Fibroblast of skin of left biceps (primary cell): ENCODE measurements around the gene C3orf20.

Experiments
- DNase-seq, 2 experiments: peaks; one replicate each; pipeline ENCODE4 v3.0.0-alpha.2; 2013; ENCODE audit warnings: low read depth in 2 of 2

C3orf20 gene

GRCh38 chr3:14774431-14774830 is 99.5 kb downstream of the C3orf20 start:
- DNase-seq, result no peak

DNA sequence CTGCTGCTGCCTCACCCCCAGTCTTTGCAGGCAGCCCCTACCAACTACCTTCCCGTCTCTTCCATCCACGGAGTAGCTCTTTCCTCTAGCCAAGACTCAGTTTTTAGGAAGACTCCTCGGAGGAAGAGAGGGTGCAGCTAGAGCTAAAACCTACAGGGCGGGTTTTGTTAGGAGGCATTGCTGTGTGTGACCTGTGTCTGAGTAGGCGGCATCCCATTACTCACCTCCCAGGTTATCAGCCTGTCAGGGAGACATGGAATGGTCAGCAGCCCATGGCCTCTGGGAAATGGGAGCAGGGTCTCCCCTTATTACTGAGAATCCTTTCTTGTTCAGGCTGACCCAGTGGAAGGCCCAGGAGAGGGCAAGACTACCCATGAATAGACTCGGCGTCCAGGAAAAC is 100.1 kb downstream of the C3orf20 start:
- no peak for DNase-seq

DNA sequence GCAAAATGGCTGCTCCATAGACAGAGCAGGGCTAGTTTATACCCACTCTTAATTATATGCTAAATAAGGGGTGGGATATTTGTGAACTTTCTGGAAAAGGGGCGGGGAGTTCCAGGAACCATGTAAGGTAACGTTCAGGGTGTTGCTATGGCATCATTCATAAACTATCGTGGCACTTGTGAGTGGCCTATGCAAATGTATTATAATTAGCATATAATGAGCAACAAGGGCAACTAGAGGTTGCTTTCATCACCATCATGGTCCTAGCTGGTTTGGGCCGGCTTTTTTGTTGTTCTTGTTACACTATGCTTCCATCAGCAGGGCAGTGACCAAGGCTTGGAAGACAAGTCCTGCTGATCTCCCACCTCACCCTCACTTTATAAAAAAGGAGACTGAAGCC is 100.6 kb downstream of the C3orf20 start:
- DNase-seq, result no peak

DNA sequence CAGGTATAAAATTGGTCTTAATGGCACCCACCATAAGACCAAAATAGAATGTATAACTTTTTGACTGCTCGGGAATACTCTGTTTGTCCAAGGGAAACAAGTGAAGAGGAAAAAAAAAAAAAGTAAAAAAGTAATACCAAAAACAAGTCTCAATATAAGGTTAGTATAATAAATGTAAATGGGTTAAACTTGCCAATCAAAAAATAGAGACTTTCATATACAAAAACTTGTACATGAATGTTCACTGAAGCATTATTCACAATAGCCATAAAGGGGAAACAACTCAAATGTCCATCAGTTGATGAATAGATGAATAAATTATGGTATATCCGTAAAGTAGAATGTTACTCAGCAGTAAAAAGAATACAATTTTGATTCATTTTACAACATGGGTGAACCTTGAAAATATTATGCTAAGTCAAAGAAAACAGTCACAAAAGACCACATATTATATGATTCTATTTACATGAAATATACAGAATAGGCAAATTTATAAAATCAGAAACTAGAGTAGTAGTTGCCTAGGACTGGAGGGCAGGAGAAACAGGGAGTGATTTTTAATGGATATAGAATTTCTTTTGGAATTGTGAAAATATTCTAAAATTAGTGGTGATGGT is 104.2 kb downstream of the C3orf20 start:
- DNase-seq, result no peak

- no peak for DNase-seq
Measured at GRCh38 chr3:14780927-14781507, 106.1 kb downstream of the C3orf20 start.

DNA sequence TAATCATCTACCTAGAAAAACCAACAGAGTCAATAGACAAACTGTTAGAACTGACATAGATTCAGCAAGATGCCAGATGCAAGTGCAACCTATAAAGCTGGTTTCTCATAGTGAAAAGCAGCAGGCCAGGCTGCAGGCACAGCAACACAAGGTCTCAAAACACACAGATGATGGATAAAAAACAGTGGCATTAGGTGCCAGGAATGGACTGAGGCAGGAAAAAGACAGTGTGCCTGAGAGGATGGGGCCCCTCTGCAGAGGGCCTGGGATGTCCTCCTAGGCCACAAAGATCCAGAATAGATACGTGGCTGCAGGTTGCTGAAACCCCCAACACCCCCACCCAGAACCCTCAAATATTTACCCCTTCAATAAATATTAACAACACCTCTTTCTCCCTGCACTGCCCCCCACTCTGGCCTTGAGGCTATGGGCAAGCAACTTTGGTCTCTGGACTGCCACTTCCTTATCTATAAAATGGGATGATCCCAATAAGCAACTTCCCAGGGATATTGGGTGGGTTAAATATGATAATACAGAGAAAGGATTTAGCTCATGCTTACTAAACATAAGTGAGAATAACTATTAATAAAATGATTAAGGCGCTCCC is 108.6 kb downstream of the C3orf20 start:
- no peak for DNase-seq

DNA sequence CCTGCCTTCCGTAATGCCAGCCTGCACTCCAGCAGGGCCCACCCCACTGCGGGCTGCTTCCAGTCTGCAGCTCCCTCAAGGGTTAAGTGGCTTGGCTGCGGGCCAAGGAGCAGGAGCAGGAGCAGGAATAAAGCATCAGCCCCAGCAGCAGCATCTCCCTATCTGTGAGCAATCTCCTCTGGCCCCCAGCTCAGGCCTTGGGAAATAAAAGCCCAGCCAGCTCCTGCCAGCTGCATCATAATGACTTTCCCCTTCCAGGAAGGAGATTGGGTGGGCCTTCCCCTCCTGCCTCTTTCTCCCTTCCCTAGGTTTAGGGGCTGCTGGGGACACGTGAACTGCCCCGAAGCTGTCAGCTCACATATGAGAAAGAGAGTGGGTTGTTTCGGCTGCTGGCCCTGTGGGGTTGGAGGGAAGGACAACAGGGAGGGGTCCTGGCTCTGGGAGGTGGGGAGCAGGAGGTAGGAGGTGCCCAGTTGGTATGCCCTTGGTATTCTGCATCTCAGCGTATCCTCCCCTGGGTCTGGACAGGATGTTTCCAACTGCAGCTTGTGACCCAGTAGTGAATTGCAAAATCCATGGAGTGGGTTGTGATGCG is 109.2 kb downstream of the C3orf20 start:
- DNase-seq, result no peak

- no peak for DNase-seq
Measured at GRCh38 chr3:14785207-14786155, 110.5 kb downstream of the C3orf20 start.

GRCh38 chr3:14786369-14786768 is 111.4 kb downstream of the C3orf20 start:
- no peak for DNase-seq

- DNase-seq, result no peak
Measured at GRCh38 chr3:14787630-14788029, 112.7 kb downstream of the C3orf20 start.

GRCh38 chr3:14788644-14789043 is 113.7 kb downstream of the C3orf20 start:
- DNase-seq, result no peak

- DNase-seq, result no peak
Measured at GRCh38 chr3:14789221-14789620, 114.3 kb downstream of the C3orf20 start.

GRCh38 chr3:14789640-14790285 is 114.8 kb downstream of the C3orf20 start:
- no peak for DNase-seq

GRCh38 chr3:14791343-14791945 is 116.5 kb downstream of the C3orf20 start:
- no peak for DNase-seq

DNA sequence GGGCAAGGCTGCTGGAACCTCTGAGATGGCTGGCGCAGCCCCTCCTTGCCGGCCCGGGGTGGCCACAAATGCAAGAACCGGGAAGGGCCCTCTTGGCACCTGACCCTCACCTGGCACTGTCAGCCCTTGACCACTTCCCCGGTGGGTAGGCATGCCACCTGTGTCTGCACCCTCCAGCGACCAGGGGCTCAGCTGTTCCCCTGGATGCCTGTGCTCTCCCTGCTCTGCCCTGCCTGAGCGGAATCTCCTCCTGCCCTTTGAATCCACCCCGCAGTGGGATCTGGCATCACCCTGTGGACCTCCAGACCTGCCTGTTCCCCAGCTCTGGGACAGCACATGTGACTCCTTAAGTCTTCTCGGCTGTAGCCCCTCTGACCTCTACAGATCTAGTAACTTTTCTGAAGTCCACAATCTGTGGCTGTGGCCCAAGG is 117.8 kb downstream of the C3orf20 start:
- no peak for DNase-seq

DNA sequence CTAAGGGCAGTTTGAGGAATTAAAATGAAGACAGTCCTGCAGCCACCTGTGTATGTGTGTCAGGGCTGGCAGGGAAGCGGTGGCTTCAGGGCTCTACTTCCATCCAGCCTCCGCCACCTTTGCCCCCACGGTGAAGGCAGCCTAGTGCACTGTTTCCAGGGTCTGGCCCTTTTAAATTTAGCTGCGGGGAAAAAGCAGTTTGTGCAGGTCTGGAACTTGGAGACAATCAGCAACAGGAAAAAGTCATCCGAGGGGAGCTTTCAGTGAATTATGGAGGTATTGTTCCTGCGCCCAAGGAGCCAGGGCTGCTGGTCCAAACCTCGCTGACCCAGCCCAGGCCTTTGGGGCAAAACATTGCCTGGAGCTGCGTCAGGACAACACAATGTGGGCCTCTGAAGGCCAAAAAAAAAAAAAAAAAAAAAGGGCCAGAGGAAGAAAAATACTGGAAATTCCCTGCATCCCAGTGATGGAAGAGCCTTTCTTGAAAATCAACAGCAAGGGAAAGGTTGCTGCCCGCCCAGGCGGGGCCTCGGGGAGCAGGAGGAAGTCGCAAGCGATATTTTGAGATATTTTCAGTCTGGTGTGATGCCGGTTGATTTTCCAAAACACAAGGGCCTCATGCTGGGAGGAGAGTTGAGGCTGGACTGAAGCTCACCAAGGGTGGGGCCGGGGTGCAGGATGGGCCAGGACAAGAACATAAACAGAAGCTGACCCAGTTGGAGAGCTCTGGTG is 118.4 kb downstream of the C3orf20 start:
- DNase-seq, result no peak

DNA sequence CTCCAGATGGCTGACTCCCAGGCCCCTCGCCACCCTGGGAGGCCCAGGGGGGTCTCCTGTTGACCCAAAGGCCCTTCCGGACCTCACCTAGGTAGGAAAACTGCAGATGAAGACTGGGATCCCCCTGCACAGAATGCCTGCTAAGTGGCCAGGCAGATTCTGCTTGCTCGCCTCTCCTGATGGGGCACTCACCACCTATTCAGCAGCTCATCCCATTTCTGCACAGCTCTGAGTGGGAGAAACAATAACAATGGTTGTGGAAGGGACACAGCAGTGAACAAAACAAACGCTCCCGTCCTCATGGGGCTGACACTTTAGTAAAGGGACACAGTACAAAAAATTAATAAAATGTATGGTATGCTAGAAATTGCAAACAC is 118.9 kb downstream of the C3orf20 start:
- no peak for DNase-seq

GRCh38 chr3:14794435-14794834 is 119.5 kb downstream of the C3orf20 start:
- DNase-seq, result no peak

DNA sequence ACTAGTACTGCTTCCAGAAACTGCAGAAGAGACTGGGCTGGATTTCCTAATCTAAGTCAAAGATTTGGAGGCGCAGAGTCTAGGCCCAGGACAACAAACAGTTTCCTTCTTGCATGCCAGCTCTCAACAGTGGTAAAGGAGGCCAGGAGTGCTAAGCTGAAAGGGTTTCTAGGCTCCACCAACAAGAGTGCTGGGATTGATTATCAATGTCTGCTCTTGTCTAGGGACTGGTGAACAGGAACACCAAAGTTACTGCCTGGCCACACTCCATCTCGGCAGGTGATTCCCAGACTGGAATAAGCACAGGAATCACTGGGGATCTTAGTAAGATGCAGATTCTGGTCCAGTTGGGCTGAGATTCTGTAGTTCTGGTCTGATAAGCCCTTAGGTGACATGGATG is 121.1 kb downstream of the C3orf20 start:
- no peak for DNase-seq

GRCh38 chr3:14796403-14797077 is 121.6 kb downstream of the C3orf20 start:
- DNase-seq, result no peak
